Measurements from ENCODE around the gene TMBIM4. TPM values are rescaled to one million over a fixed set of nuclear protein-coding genes. Genes with fewer than 3 reads are reported as not detected.
A peak's percentile ranks its signal among the peaks of the same experiment; 100 is the strongest.
"Not testable (repeated sequence)": the region's sequence is repeated elsewhere in the genome, so short reads cannot be mapped to it uniquely, and the experiment has no call there.

The TMBIM4 gene, protein sequence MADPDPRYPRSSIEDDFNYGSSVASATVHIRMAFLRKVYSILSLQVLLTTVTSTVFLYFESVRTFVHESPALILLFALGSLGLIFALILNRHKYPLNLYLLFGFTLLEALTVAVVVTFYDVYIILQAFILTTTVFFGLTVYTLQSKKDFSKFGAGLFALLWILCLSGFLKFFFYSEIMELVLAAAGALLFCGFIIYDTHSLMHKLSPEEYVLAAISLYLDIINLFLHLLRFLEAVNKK
- total RNA-seq = 10 to 100 TPM; 44.4 to 47.5 TPM
- total RNA-seq = 12.7 to 15.8 reads per million in 2 donors

DNA sequence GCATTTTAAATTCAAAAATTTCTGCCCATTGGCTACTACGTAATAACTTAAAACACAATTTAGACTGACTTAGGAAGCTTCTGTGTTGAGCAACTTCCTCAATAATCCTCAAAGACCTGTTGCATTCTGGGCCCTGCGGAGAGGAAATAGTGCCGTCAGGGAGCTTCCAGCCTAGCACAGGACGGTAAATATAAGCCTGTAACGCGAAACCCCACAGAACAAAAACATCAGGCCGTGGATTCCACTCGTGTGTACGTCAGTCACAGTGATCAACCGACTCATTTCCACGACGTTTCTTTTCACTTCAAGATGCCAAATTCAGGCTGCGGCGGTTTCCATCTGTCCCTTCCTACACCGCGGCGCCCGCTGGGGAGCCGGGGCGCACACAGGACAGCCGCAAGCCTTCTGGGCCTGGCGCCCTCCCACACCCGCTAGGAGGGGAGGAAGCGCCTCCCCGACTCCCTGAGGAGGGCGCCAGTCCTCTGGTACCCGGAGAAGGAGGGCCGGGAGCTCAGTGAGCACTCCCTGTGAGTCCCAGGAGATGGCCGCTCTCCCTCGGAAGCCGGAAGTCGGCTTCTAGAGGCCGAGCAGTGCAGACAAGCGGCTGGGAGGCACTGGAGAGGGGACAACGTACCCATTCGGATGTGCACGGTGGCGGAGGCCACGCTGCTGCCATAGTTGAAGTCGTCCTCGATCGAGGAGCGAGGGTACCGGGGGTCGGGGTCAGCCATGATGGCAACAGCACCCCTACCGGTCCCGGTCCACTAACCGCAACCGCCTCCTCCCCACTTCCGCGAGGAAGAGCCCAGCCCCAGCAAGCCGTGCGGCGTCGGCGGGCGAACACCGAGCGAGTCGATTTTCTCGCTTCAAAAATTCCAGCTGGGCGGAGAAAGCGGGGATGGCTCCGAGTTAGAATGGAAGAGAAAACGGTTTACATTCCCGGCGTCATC is at the start of gene TMBIM4:
Gene TMBIM4 (minus strand): TSS at position 776 of the 950 bp plus-strand sequence. CDS start 45 bp downstream, at position 731.
- peak within 1 kb of the TSS; percentile 95 for H3K4me3 Mint-ChIP-seq
- no peaks in the 10 kb centered on the region for H3K36me3 Mint-ChIP-seq (ENCODE audit: low read depth)
- H3K27ac Mint-ChIP-seq = peak within 1 kb of the TSS; percentile 96
- DNase-seq (peak; percentile 70 to 77 (median 74)), ATAC-seq (peak; percentile 81)
- H3K4me1 Mint-ChIP-seq = peaks cover 31% of the 10 kb centered on the region
- H3K9me3 ChIP-seq (ENCODE audit: control insufficient read depth, low read length, poor library complexity, severe bottlenecking) = no peaks in the 10 kb centered on the region
- H3K27me3 Mint-ChIP-seq = no peaks in the 10 kb centered on the region

DNA sequence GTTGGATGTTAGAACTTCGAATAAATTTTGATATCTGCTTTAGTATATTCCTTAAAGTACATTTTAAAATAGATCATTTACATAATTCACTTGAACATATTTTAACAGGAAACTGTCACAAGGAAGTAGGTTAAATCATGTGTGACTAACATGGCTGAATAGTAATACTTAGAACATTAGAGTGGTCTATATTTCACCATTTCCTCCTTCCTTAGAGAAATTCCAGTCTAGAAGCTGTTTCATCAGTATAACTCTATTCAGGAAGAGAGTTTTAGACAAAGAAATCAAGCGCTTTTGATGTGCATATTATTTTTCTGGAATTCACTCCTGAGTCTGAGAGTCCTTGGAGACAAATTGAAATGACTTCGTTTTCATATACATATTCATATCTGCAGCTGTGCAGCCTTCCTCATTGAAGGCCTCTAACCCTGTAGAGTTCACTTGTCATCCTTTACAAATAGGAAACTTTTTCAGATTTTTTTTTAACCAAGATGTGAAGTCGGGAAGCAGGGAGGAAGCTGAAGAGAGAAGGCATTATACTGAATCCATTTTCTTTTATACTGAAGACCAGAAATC is 47.6 kb upstream of the TMBIM4 start:
- DNase-seq (no peak), ATAC-seq (no peak)
- Mint-ChIP-seq H3K4me1 (no peaks in the 10 kb centered on the region), H3K4me3 (no peak overlapping the region), H3K36me3 (ENCODE audit: low read depth) (peaks cover 4% of the 10 kb centered on the region), H3K27me3 (peaks cover 11% of the 10 kb centered on the region), H3K27ac (no peak overlapping the region)
- peaks cover 3% of the 10 kb centered on the region for H3K9me3 ChIP-seq (ENCODE audit: control insufficient read depth, low read length, poor library complexity, severe bottlenecking)

DNA sequence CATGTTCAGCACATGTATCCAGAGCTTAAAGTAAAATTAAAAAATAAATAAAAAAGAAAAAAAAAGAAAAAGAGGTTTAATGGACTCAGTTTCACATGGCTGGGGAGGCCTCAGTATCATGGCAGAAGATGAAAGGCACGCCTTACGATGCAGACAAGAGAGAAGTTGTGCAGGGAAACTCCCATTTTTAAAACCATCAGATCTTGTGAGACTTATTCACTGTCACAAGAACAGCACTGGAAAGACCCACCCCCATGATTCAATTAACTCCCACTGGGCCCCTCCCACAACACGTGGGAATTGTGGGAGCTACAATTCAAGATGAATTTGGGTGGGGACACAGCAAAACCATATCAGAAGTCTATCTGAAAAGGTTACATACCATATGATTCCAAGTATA is 43.2 kb upstream of the TMBIM4 start:
- DNase-seq; H3K36me3 Mint-ChIP-seq (ENCODE audit: low read depth); H3K27ac Mint-ChIP-seq; H3K4me1 Mint-ChIP-seq; H3K4me3 Mint-ChIP-seq; ATAC-seq; H3K9me3 ChIP-seq (ENCODE audit: control insufficient read depth, low read length, poor library complexity, severe bottlenecking): not testable (repeated sequence)
- H3K27me3 Mint-ChIP-seq = peaks cover 31% of the 10 kb centered on the region

DNA sequence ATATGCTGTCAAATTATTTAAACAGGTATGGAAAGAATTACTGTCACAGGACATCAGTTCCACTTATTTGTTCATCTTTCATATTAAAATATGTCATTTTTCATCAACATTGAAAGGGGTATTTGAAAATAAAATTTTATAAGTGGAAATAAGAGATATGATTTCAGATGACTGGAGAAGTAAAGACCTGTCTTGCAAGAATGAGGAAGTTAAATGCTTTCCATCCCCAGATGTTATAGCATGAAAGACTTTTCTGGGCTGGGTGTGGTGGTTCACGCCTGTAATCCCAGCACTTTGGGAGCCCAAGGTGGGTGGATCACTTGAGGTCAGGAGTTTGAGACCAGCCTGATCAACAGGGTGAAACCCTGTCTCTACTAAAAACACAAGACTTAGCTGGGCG is 41.8 kb upstream of the TMBIM4 start:
- H3K9me3 ChIP-seq (ENCODE audit: control insufficient read depth, low read length, poor library complexity, severe bottlenecking); H3K4me1 Mint-ChIP-seq; H3K27ac Mint-ChIP-seq; ATAC-seq; H3K36me3 Mint-ChIP-seq (ENCODE audit: low read depth); H3K4me3 Mint-ChIP-seq; DNase-seq: not testable (repeated sequence)
- peaks cover 31% of the 10 kb centered on the region for H3K27me3 Mint-ChIP-seq

DNA sequence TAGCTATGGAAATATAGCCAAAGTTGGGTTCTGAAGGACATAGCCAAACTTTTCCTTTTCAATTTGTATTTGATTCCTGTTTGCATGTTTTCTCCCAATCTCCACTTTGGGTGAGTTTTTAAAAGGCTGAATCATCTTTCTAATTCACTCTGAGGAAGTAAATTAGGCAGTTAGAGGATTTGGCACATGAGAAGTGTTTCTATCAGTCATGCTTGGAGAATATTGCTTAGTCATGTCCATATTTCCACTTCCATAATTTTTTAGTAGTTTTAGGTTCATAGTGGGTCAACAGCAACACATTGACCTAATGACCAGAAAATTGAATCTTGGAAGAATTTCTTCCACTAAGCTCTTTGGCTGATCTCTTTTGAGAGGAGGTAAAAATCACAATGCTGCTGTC is 41.0 kb upstream of the TMBIM4 start:
- Mint-ChIP-seq H3K27ac (no peak overlapping the region), H3K36me3 (ENCODE audit: low read depth) (peaks cover 6% of the 10 kb centered on the region), H3K4me3 (no peak overlapping the region), H3K4me1 (no peaks in the 10 kb centered on the region), H3K27me3 (peaks cover 25% of the 10 kb centered on the region)
- no peaks in the 10 kb centered on the region for H3K9me3 ChIP-seq (ENCODE audit: control insufficient read depth, low read length, poor library complexity, severe bottlenecking)
- no peak for DNase-seq
- no peak for ATAC-seq

DNA sequence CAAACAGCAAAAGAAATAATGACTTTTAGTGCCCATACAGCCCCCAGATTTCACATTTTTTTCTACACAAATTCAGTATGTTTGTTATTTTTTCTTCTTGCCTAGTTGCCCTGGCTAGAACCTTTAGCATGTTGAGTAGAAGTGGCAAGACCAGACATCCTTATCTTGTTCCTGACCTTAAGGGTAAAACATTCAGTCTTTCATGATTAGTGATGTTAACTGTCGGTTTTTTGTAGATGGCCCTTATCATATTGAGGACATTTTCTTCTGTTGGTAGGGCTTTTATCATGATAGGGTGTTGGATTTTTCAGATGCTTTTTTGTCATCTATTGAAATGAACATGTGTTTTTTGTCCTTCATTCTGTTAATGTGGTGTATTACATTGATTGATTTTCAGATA is 36.3 kb upstream of the TMBIM4 start:
- Mint-ChIP-seq H3K4me3 (no peak overlapping the region), H3K27ac (no peak overlapping the region), H3K36me3 (ENCODE audit: low read depth) (no peaks in the 10 kb centered on the region), H3K4me1 (peaks cover 6% of the 10 kb centered on the region), H3K27me3 (peaks cover 12% of the 10 kb centered on the region)
- H3K9me3 ChIP-seq (ENCODE audit: control insufficient read depth, low read length, poor library complexity, severe bottlenecking) = no peaks in the 10 kb centered on the region
- ATAC-seq (no peak), DNase-seq (no peak)

DNA sequence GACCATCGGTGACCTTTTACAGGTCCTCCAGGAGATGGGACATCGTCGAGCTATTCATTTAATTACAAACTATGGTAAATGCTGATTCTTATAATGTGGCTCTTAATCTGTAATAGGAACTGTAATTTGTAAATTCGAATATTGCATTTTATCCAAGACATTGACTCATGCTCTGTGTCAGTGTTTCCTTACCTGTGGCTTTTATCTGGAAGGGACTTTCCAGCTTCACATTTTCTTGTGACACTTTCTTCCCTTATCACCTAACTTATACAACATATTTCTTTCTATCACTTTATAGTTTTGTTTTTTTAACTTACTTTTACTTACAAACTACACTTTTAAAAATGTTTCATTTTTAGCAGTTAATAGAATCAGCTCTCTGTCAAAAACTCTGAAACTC is 34.0 kb upstream of the TMBIM4 start:
- Mint-ChIP-seq H3K4me1 (peaks cover 6% of the 10 kb centered on the region), H3K4me3 (no peak overlapping the region), H3K27me3 (peaks cover 16% of the 10 kb centered on the region), H3K27ac (no peak overlapping the region), H3K36me3 (ENCODE audit: low read depth) (peaks cover 3% of the 10 kb centered on the region)
- DNase-seq (no peak), ATAC-seq (peak; percentile 69)
- no peaks in the 10 kb centered on the region for H3K9me3 ChIP-seq (ENCODE audit: control insufficient read depth, low read length, poor library complexity, severe bottlenecking)

DNA sequence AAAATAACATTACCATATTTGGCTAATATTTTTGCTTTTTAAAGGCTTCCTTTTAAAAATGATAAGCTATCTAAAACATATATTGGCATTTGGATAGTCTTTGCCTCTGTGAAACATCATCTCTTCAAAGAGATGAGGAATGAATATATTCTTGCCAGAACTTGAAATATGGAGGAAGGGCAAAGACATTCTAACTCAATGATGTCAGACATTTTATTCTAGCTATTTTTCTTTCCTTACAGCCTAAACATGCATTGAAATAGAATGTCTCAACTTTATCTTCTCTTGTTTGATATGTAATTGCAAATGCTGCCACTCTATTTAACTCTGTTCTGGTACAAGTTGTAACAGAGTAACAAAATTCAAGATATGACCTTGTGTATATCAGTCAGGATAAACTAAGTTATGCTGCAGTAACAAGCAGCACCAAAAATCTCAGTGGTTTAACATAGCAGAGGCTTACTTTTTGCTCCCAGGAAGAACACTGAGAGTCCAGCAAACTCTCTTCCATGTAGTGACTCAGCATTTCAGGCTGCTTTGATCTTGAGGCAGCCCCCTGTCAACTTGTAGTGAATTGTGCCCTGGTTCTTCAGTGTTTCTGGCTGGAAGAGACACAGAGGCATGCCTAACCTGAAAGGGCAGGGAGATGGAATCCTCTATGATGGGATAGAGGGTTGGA is 30.2 kb upstream of the TMBIM4 start:
- ATAC-seq = no peak
- H3K9me3 ChIP-seq (ENCODE audit: control insufficient read depth, low read length, poor library complexity, severe bottlenecking) = no peaks in the 10 kb centered on the region
- Mint-ChIP-seq H3K4me3 (no peak overlapping the region), H3K27ac (no peak overlapping the region), H3K4me1 (peaks cover 8% of the 10 kb centered on the region), H3K36me3 (ENCODE audit: low read depth) (peaks cover 5% of the 10 kb centered on the region), H3K27me3 (peaks cover 43% of the 10 kb centered on the region)
- DNase-seq = no peak

DNA sequence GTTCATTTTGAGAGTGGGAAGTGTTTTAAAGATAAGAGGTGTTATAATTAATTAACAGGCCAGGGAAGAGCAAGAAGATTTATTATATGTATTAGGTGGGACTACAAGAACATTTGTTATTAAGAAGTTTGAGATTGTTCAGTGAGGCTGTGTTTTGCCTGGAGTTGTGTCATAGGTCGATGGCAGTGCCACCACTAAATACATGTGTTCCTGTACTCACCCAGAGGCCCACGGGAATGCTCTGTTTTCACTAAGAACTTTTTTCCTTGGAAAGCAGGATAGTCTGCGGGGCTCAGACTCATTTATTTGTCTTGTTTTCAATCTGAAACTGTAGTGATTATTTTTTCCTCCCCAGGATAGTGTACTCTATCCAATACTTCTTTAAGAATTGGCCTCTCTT is 29.3 kb upstream of the TMBIM4 start:
- H3K9me3 ChIP-seq (ENCODE audit: control insufficient read depth, low read length, poor library complexity, severe bottlenecking) = no peaks in the 10 kb centered on the region
- H3K36me3 Mint-ChIP-seq (ENCODE audit: low read depth) = peaks cover 8% of the 10 kb centered on the region
- no peak for DNase-seq
- no peak for ATAC-seq
- H3K27ac Mint-ChIP-seq = no peak overlapping the region
- H3K4me3 Mint-ChIP-seq = no peak overlapping the region
- peaks cover 51% of the 10 kb centered on the region for H3K27me3 Mint-ChIP-seq
- H3K4me1 Mint-ChIP-seq = peaks cover 7% of the 10 kb centered on the region

DNA sequence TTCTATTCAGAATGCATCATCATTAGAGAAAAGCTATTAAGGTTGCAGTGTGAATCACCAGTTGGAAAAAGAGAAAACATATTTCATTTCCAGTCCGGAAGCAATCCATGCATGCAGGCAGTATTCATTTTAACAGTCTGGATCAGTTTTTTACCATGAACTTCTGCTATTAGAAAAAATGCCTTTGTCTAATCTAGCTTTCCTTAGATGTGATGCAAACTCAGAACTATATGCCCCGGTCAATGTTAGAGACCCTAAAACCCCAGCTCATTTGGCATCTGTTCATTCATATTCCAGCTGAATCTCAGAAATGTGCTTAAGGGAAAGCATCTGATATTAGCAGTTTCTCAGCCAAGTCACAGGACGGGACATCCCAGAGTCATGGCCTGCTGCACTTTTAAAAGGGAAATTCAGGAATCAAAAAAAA is 27.7 kb upstream of the TMBIM4 start:
- no peaks in the 10 kb centered on the region for H3K9me3 ChIP-seq (ENCODE audit: control insufficient read depth, low read length, poor library complexity, severe bottlenecking)
- Mint-ChIP-seq H3K36me3 (ENCODE audit: low read depth) (peaks cover 8% of the 10 kb centered on the region), H3K27ac (no peak overlapping the region), H3K4me3 (no peak overlapping the region), H3K4me1 (peaks cover 5% of the 10 kb centered on the region), H3K27me3 (peaks cover 61% of the 10 kb centered on the region)
- ATAC-seq = no peak
- DNase-seq = no peak

DNA sequence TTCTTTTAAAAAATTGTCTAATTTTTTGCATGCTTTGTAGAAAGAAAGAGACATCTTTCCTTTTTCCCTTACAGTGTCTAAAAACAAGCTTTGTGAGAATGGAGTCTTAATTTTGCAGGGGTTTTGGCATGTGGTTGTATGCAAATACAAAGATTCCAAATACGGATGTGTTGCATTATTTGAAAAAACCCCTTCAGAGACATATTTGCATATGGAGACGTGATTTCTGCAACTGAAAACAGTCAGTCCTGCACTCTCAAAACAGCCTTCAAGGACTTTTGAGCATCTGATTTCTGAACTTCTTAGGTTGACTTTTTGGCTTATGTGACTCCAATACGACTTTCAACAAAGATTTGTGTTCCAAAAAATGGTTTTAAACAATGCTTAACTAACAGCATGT is 27.0 kb upstream of the TMBIM4 start:
- ATAC-seq (no peak), DNase-seq (no peak)
- Mint-ChIP-seq H3K27ac (no peak overlapping the region), H3K27me3 (peaks cover 62% of the 10 kb centered on the region), H3K4me1 (peaks cover 5% of the 10 kb centered on the region), H3K4me3 (no peak overlapping the region), H3K36me3 (ENCODE audit: low read depth) (peaks cover 8% of the 10 kb centered on the region)
- no peaks in the 10 kb centered on the region for H3K9me3 ChIP-seq (ENCODE audit: control insufficient read depth, low read length, poor library complexity, severe bottlenecking)

DNA sequence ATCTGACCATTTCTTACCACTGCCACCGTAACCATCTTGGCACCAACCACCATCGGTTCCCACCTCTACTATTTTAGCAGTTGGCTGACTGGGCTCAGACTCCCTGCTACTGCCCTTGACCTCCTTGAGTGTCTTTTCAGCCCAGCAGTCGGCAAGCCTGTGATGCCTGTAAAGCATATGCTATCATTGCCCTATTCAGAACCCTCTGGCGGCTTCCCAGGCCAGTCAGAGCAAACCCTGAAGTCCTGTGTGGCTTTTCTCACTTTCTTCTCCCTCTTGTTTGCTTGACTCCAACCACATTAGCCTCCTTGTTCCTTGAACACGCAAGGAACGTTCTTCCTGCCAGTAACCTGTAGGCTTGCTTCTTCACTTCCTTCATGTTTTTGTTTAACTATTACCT is 25.4 kb upstream of the TMBIM4 start:
- H3K9me3 ChIP-seq (ENCODE audit: control insufficient read depth, low read length, poor library complexity, severe bottlenecking) = no peaks in the 10 kb centered on the region
- Mint-ChIP-seq H3K4me3 (no peak overlapping the region), H3K27me3 (peaks cover 67% of the 10 kb centered on the region), H3K4me1 (peaks cover 8% of the 10 kb centered on the region), H3K27ac (no peak overlapping the region), H3K36me3 (ENCODE audit: low read depth) (peaks cover 6% of the 10 kb centered on the region)
- no peak for ATAC-seq
- no peak for DNase-seq

DNA sequence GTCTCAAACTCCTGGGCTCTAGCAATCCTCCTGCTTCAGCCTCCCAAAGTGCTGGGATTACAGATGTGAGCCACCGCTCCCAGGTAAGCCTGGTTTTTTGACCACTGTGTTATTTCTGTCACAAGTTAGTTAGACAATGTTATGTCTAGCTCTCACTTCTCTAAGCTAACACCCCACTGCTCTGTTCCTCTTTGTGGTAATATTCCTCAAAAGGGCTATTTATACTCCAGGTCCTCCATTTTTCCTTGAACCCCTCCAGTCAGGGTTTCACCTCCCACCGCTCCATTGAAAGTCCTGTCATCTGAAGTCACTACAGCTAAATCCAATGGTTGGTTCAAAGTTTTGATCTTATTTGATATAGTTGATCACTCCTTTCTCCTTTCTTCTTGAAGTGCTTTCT is 24.3 kb upstream of the TMBIM4 start:
- H3K9me3 ChIP-seq (ENCODE audit: control insufficient read depth, low read length, poor library complexity, severe bottlenecking) = no peaks in the 10 kb centered on the region

More for the DNA sequence above, 24.3 kb upstream of the TMBIM4 start:
- Mint-ChIP-seq H3K36me3 (ENCODE audit: low read depth) (peaks cover 6% of the 10 kb centered on the region), H3K27me3 (peaks cover 69% of the 10 kb centered on the region), H3K4me3 (no peak overlapping the region), H3K4me1 (peaks cover 8% of the 10 kb centered on the region), H3K27ac (no peak overlapping the region)
- no peak for ATAC-seq
- DNase-seq = no peak

Measured in T-helper 17 cell (primary cell).